HG03139 (cell line): ENCODE results near the gene PLIN5.

Experiments
- ATAC-seq: cut with Tn5 transposase; IDR thresholded peaks from one replicate; pipeline ENCODE4 v1.9.1; 2021; ENCODE audit not compliant: unreplicated experiment

PLIN5 gene

DNA sequence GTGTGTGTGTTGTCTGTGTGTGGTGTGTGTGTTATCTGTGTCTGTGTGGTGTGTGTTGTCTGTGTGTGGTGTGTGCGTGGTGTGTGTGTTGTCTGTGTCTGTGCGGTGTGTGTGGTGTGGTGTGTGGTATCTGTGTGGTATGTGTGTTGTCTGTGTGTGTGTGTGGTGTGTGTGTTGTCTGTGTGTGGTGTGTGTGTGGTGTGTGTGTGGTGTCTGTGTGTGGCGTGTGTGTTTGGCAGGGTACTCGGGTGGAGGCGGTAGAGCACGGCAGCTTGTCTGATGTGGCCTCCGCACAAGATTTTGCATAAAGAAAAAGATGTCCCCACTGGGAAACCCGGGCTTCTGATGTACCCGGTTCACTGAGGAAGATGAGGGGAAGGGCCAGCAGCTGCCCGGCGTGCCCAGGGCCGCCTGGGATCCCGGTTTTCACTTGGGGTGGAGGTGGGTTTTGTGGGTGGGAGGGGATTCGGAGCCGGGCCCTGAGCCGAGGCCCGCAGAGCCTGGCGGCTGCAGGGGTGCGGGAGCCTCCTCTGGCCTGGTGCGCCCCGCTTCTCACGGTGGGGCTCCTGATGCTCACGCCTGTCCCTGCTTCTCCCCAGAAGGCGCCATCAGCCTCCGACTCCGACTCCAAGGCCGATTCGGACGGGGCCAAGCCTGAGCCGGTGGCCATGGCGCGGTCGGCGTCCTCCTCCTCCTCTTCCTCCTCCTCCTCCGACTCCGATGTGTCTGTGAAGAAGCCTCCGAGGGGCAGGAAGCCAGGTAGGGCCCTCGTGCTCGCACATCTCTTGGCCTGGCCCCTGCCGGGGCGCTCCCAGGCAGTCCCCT, 41.7 kb downstream of the PLIN5 start:
- no peak for ATAC-seq

DNA sequence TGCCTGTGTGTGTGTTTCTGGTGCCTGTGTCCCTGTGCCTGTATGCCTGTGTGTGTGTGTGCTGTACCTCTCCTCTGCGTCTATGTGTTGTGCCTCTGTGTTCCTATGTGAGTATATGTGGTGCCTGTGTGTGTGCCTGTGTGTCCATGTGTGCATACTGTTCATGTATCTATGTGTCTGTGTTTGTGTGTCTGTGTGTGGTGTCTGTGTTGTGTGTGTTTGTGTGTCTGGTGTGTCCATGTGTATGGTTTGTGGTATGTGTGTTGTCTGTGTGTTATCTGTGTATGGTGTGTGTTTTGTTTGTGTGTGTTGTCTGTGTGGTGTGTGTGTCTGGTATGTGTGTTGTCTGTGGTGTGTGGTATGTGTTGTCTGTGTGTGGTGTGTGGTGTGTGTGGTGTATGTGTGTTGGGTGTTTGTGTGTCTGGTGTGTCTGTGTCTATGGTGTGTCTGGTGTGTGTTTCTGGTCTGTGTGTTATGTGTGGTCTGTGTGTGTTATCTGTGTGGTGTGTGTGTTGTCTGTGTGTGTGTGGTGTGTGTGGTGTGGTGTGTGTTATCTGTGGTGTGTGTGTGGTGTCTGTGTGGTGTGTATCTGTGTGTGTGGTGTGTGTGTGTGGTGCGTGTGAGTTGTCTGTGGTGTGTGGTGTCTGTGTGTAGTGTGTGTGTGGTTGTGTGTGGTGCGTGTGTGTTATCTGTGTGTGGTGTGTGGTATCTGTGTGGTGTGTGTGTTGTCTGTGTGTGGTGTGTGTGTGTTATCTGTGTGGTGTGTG, 42.5 kb downstream of the PLIN5 start:
- no peak for ATAC-seq

DNA sequence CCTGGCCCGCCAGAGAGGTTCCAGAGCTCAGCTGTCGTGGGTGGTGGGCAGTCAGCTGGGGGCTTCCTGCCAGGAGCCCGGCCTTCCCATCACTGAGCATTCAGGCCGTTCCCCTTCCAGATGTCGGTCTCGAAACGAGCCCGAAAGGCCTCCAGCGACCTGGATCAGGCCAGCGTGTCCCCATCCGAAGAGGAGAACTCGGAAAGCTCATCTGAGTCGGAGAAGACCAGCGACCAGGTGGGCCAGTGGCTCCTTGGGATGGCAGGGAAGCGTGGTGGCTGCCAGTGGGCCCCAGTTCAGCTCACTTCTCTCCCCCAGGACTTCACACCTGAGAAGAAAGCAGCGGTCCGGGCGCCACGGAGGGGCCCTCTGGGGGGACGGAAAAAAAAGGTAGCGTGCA, 43.6 kb downstream of the PLIN5 start:
- no peak for ATAC-seq

- no peak for ATAC-seq
Measured at GRCh38 chr19:4488496-4488895, 46.5 kb downstream of the PLIN5 start.

DNA sequence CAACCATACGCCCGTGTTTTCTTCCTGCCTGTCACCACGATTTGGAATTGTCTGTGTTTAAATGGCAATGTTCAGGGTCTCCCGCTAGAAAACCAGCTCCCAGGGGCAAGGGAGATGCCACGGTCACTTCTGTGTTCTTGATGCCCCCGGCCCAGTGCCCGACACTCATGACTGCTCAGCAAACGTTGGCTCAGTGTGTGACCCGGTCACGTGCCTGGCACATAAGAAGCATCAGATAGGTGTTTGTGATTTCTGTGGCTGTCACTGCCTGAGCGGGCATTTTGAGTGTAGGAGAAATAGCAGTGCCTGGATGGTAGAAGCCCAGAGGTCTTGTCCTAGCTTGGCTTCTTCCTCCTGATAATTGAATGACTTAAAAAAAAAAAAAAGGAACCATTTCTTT, 47.5 kb downstream of the PLIN5 start:
- no peak for ATAC-seq

GRCh38 chr19:4483385-4483784, 51.6 kb downstream of the PLIN5 start:
- no peak for ATAC-seq

DNA sequence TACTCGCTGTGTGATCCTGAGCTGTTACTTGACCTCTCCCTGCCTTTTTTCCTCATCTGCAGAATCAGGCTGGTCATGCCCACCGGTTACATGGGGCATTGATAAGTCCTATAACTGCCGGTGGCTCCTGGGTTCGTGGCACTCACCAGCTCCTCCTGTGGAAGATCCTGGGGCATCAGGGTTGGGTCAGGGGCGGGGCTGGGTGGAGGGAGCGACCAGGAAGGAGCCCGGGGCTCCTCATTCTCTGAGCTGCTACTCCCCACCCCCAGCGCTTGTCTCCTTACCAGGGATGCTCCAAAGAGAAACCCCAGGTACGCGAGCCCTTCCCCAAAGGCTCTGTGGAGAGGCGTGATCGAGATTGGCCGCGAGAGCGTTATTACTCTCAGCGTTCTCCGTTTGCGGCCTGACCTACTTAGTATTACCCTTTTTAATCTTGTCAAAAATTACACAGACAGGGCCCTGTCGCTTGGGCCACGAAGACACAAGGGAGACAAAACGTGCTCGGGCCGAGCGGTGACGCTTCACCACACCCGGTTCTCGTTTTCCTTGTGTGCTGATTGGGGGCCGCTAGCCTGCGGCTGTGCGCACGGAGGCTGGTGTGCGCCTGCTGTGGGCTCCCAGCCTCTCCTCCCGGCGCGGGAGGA, 52.2 kb downstream of the PLIN5 start:
- no peak for ATAC-seq

DNA sequence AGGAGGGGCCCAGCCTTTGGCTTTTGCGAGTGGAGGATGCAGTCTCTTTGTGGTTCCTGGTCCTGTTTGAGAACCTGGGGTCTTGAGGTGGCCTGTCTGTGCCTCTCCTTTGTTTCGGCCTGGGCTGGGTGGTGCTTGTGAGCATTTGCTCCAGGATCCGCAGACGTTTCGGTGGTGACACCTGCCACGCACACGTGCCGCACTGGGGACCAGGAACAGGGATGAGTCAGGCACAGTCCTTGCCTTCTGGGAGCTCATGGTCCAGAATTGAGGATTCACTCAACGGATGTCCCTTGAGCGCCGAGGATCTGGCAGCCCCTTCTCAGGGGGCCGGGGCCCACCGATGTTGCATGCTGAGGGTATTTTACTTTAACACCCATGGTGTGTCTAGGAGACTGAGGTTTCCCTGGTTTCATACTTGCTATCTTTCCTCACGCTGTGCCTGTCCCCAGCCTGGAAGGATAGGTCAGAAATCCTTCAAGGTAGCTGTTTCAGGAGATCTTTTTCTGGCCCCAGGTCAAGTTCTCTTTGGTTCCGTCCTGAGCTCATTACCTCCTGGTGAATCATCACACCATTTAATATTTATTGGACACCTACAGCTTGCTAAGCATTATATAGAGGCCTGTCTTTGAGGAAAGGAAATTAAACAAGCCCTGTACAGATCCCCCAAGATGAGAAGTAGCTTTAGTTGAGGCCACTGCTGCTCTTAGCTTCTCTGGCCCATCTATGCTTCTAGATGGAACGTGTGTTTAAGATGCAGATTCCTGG, 57.8 kb downstream of the PLIN5 start:
- ATAC-seq: no peak

DNA sequence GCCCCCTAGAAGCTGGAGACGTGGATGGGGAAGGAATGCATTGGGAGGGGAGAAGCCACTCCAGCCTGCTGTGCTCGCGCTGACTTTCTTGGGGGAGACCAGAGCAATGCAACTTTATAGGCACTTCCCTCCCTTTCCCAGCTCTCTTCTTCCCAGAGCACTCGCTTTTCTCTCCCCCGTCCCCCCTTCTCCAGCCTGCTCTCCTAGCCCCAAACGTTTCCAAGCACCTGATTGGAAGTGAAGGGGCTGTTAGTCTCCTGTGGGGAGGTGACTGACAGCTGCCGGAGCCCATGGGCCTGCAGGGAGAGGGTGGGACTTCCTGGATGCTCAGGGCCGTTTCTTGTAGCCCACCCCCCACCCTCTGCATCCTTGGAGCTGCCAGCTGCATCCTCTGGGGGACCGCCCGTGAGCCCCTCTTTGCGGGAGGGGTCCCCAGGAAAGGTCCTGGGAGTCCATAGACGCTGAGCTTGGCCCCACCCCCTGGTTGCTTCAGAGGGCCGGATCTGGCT, 60.5 kb downstream of the PLIN5 start:
- no peak for ATAC-seq

DNA sequence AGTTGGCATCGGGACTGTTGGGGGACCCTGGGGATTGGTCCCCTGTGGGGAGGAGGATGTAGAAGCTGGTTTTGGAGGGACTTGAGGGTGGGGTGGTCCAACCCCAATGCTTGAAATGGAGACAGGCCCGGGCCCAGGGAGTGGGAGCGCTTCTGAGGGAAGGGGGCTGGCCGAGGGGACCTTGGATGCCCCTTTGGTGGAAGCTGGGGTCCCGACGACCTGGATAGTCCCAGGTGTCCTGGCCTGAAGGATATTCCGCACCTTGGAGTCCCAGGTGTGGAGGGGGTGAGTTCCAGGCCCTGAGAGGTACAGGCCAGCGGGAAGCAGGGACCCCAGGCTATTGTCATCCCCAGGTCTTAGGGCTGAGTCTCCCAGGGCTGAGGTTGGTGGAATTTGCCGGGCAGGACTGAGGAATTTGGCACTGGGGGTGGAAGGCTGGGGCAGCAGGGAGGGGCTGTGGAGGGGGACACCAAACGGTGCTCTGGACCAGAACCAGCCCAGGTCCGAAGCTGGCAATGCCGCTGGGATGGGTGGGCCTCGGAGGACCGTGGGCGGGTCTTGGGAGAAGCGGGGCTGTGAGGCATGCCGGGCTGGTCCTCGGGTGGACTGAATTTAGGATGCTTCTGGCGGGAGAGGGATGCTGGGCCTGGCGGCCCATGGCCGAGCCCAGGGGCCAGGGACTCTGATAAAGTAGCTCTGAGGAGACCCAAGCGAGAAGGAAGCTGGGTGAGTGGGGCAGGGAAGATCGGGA, 61.1 kb downstream of the PLIN5 start:
- ATAC-seq: no peak

DNA sequence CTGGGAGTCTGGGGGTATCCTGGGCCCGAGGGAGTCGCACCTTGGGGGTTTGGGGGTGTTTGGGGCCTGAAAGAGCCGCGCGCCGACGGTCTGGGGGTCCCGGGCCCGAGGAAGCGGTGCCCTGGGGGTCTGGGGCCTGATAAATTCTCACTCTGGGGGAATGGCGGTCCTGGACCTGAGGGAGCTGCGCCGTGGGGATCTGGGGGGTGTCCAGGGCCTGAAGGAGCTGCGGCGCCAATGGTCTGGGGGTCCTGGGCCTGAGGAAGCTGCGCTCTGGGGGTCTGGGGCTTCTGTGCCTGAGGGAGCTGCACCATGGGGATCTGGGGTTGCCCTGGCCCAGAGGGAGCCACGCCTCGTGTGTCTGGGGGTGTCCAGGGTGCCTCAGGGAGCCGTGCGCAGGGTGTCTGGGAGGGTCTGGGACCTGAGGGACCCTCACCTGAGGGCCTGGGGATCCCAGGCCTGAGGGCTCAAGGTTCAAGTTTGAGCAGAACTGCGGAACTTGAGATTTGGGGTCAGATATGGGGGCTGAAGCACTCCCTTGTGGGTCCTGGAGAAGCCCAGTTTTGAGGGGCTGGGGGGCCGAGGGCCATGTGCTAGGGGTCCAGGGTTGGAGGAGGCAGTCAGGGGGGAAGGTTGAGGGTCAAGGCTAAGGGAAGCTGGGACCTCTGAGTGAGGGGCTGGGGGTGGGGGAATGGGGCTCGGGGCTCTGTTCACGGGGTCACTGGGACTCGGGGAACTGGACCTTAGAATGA, 61.8 kb downstream of the PLIN5 start:
- ATAC-seq: no peak
